CD4-positive, alpha-beta T cell (primary cell): Measurements from ENCODE around the gene DONSON. TPM values are rescaled to one million over a fixed set of nuclear protein-coding genes. Genes with fewer than 3 reads are reported as not detected.

ENCODE experiments used
- ATAC-seq: fragments of 200-7000 bp; cut with Tn5 transposase; one replicate; pipeline ENCODE4 v1.10.0; 2022; ENCODE audit warnings: mild to moderate bottlenecking; ENCODE audit not compliant: poor library complexity
- CTCF ChIA-PET: fragments of 350-600 bp; sonication (Branson Sonifier 250); formaldehyde crosslinking; loops from one replicate; lab custom pipeline; 2021; ENCODE audit warnings: antibody characterized with exemption, inconsistent platforms; lab: Charles Lee
- POLR2A ChIA-PET: fragments of 350-600 bp; sonication (Branson Sonifier 250); formaldehyde crosslinking; loops from one replicate; lab custom pipeline; 2021; ENCODE audit warnings: antibody characterized with exemption, inconsistent platforms; lab: Charles Lee
- DNase-seq, 14 experiments: peaks; one replicate each; pipeline ENCODE4 v3.0.0-alpha.2; 2013 to 2020; ENCODE audit warnings: mixed read lengths in 2 of 14
- H3K27ac ChIP-seq, 2 donors: one replicate each; pipeline versions ENCODE4 v1.5.1 to v1.7.0; 2013; ENCODE audit warnings: low read length in 2 of 2, low read depth in 1 of 2, mild to moderate bottlenecking in 1 of 2
- H3K27me3 ChIP-seq, 2 experiments: 1 replicate in 1 of 2; 2 replicates in 1 of 2; pipeline versions ENCODE4 v1.6.1 to v1.7.0; 2013; ENCODE audit warnings: low read length in 2 of 2, control low read depth in 1 of 2, mild to moderate bottlenecking in 1 of 2, moderate library complexity in 1 of 2; ENCODE audit not compliant: insufficient read depth in 2 of 2, control insufficient read depth in 1 of 2
- H3K36me3 ChIP-seq: one replicate; pipeline ENCODE4 v1.6.1; 2013; ENCODE audit warnings: low read length, control low read depth; ENCODE audit not compliant: insufficient read depth
- H3K4me1 ChIP-seq: one replicate; pipeline ENCODE4 v1.6.1; 2013; ENCODE audit warnings: low read length, control low read depth; ENCODE audit not compliant: insufficient read depth
- H3K4me3 ChIP-seq: one replicate; pipeline ENCODE4 v1.5.1; 2013; ENCODE audit warnings: mild to moderate bottlenecking, low read length, moderate library complexity
- H3K9me3 ChIP-seq, 2 experiments: 1 replicate in 1 of 2; 2 replicates in 1 of 2; pipeline versions ENCODE4 v1.6.1 to v1.7.0; 2013; ENCODE audit warnings: low read length in 2 of 2, mild to moderate bottlenecking in 2 of 2, control low read depth in 1 of 2, moderate library complexity in 1 of 2; ENCODE audit not compliant: control insufficient read depth in 1 of 2, insufficient read depth in 1 of 2
- H3K27ac Mint-ChIP-seq: one replicate; pipeline ENCODE4 v1.8.0; 2020; ENCODE audit warnings: mixed read lengths
- H3K27me3 Mint-ChIP-seq: one replicate; pipeline ENCODE4 v1.8.0; 2021; ENCODE audit warnings: mixed read lengths
- H3K36me3 Mint-ChIP-seq: one replicate; pipeline ENCODE4 v1.8.0; 2021; ENCODE audit warnings: low read depth, mixed read lengths
- H3K4me1 Mint-ChIP-seq: one replicate; pipeline ENCODE4 v1.8.0; 2021; ENCODE audit warnings: low read depth, mixed read lengths
- H3K4me3 Mint-ChIP-seq: one replicate; pipeline ENCODE4 v1.8.0; 2020; ENCODE audit warnings: mild to moderate bottlenecking, mixed read lengths
- H3K9me3 Mint-ChIP-seq: one replicate; pipeline ENCODE4 v1.8.0; 2020; ENCODE audit warnings: mixed read lengths
- CTCF ChIP-seq: fragments of 200-600 bp; IDR thresholded peaks from one replicate; pipeline ENCODE4 v1.8.0; 2022; ENCODE audit warnings: antibody characterized with exemption, mild to moderate bottlenecking
- intact Hi-C, 2 experiments: fragments of 100-400 bp; cut with DNase I in 1 of 2; cut with micrococcal nuclease in 1 of 2; formaldehyde crosslinking; loops; one replicate each; pipeline versions ENCODE4 v1.15.1 to v1.9.0; 2023 to 2025; cut with DNase I, micrococcal nuclease
- total RNA-seq, 174 experiments: library from RNA in 2 of 174; stranded (reverse) in 2 of 174; gene quantifications; one replicate each; pipeline ENCODE4 v1.2.3 and lab custom pipeline; 2021 to 2026

DONSON gene
- total RNA-seq, 2 experiments from 2014 or later: 11.9 to 13.5 TPM

GRCh38 chr21:33611006-33611744 is 22.7 kb upstream of the DONSON start:
- H3K27me3 Mint-ChIP-seq: no peaks in the 10 kb centered on the region
- ChIA-PET CTCF (interaction anchor here (0.7 kb wide), 1 partner anchor 93 kb away, joined by 3 read pairs; no protein-coding TSS in a partner anchor), POLR2A (interaction anchor here (1.0 kb wide), 1 partner anchor 417 kb away, joined by 3 read pairs; no protein-coding TSS in a partner anchor)
- DNase-seq (no peak), ATAC-seq (no peak)
- H3K4me1 Mint-ChIP-seq: no peaks in the 10 kb centered on the region
- H3K9me3 ChIP-seq: no peaks in the 10 kb centered on the region
- no peaks in the 10 kb centered on the region for H3K9me3 Mint-ChIP-seq
- H3K36me3 Mint-ChIP-seq: peaks cover 50% of the 10 kb centered on the region
- no peak overlapping the region for H3K4me3 Mint-ChIP-seq
- H3K27ac ChIP-seq: no peak overlapping the region
- no peak overlapping the region for H3K27ac Mint-ChIP-seq
- H3K27me3 ChIP-seq: no peaks in the 10 kb centered on the region
- intact Hi-C loops: no loop called here
- H3K4me1 ChIP-seq: no peaks in the 10 kb centered on the region
- TF ChIP-seq CTCF: no peak
- peaks cover 24% of the 10 kb centered on the region for H3K36me3 ChIP-seq
- no peak overlapping the region for H3K4me3 ChIP-seq

GRCh38 chr21:33608559-33608958 is 20.1 kb upstream of the DONSON start:
- H3K27ac Mint-ChIP-seq: no peak overlapping the region
- peaks cover 5% of the 10 kb centered on the region for H3K4me1 Mint-ChIP-seq
- H3K9me3 Mint-ChIP-seq: no peaks in the 10 kb centered on the region
- Histone ChIP-seq H3K9me3 (no peaks in the 10 kb centered on the region), H3K27ac (no peak overlapping the region), H3K27me3 (no peaks in the 10 kb centered on the region), H3K4me3 (no peak overlapping the region), H3K36me3 (peaks cover 24% of the 10 kb centered on the region), H3K4me1 (no peaks in the 10 kb centered on the region)
- ChIA-PET CTCF (interaction anchor here (1.2 kb wide), 1 partner anchor 409 kb away, joined by 3 read pairs; no protein-coding TSS in a partner anchor), POLR2A (no interaction called here)
- ATAC-seq (no peak), DNase-seq (no peak)
- H3K36me3 Mint-ChIP-seq: peaks cover 44% of the 10 kb centered on the region
- no peaks in the 10 kb centered on the region for H3K27me3 Mint-ChIP-seq
- intact Hi-C loops: loop anchor here (5.0 kb wide), 3 partner anchors 46 to 776 kb away; no protein-coding TSS in a partner anchor
- no peak overlapping the region for H3K4me3 Mint-ChIP-seq
- no peak for TF ChIP-seq CTCF

- TF ChIP-seq CTCF: no peak
- ChIA-PET CTCF (no interaction called here), POLR2A (no interaction called here)
- no peak for DNase-seq
- H3K4me1 ChIP-seq: no peaks in the 10 kb centered on the region
- Mint-ChIP-seq H3K27ac (no peak overlapping the region), H3K4me3 (no peak overlapping the region), H3K27me3 (no peaks in the 10 kb centered on the region), H3K9me3 (no peaks in the 10 kb centered on the region), H3K4me1 (no peaks in the 10 kb centered on the region), H3K36me3 (peaks cover 68% of the 10 kb centered on the region)
- no peak overlapping the region for H3K4me3 ChIP-seq
- no peaks in the 10 kb centered on the region for H3K27me3 ChIP-seq
- no peak overlapping the region for H3K27ac ChIP-seq
- ATAC-seq: no peak
- H3K9me3 ChIP-seq: no peaks in the 10 kb centered on the region
- H3K36me3 ChIP-seq: peaks cover 57% of the 10 kb centered on the region
- intact Hi-C loops: no loop called here
These were observed 9.6 kb upstream of the DONSON start for GRCh38 chr21:33598051-33598450.
